OCI-LY7 (cell line): ENCODE data around the gene SLC8B1. TPM values are rescaled to one million over a fixed set of nuclear protein-coding genes. Genes with fewer than 3 reads are reported as not detected.

Experiments
- BruUV-seq: library from RNA; stranded (reverse); fragments of 400-500 nt; replicated peaks from 2 replicates; lab custom pipeline; 2021; lab: Mats Ljungman, UMichigan
- CTCF ChIA-PET: fragments of 300-600 bp; sonication (Branson Sonifier 250); formaldehyde crosslinking; loops from one replicate; lab custom pipeline; 2022; ENCODE audit warnings: antibody characterized with exemption; ENCODE audit not compliant: unreplicated experiment; lab: Charles Lee
- POLR2A ChIA-PET: fragments of 300-600 bp; sonication (Branson Sonifier 250); formaldehyde crosslinking; loops from one replicate; lab custom pipeline; 2022; ENCODE audit warnings: antibody characterized with exemption; lab: Charles Lee
- DNase-seq: peaks from one replicate; pipeline ENCODE4 v3.0.0-alpha.2; 2015; ENCODE audit warnings: low spot score
- H2AFZ ChIP-seq: fragments of 200-600 bp; sonication (generic), shearing (Covaris generic); 2 replicates; pipeline ENCODE4 v1.6.1; 2014; ENCODE audit warnings: mild to moderate bottlenecking, antibody characterized with exemption, low read length, moderate library complexity
- H3K27ac ChIP-seq: fragments of 200-600 bp; sonication (generic); 2 replicates; pipeline ENCODE4 v1.5.1; 2014; ENCODE audit warnings: mixed run types, low read depth, mild to moderate bottlenecking, moderate library complexity, low read length, inconsistent platforms; ENCODE audit not compliant: poor library complexity, severe bottlenecking
- H3K36me3 ChIP-seq: fragments of 200-600 bp; sonication (generic); 2 replicates; pipeline ENCODE4 v1.6.1; 2014; ENCODE audit warnings: mild to moderate bottlenecking, antibody characterized with exemption, low read length, moderate library complexity, mixed read lengths; ENCODE audit not compliant: insufficient read depth
- H3K4me1 ChIP-seq: fragments of 200-600 bp; sonication (generic); 2 replicates; pipeline ENCODE4 v1.5.1; 2014; ENCODE audit warnings: mild to moderate bottlenecking, low read length; ENCODE audit not compliant: insufficient read depth, poor library complexity, severe bottlenecking
- H3K4me2 ChIP-seq: fragments of 200-600 bp; sonication (generic); 2 replicates; pipeline ENCODE4 v1.6.1; 2014; ENCODE audit warnings: mild to moderate bottlenecking, low read length
- H3K4me3 ChIP-seq: fragments of 200-600 bp; sonication (generic); 2 replicates; pipeline ENCODE4 v1.5.1; 2014; ENCODE audit warnings: mild to moderate bottlenecking, low read depth, low read length; ENCODE audit not compliant: poor library complexity, severe bottlenecking
- H3K79me2 ChIP-seq: fragments of 200-600 bp; sonication (generic); 2 replicates; pipeline ENCODE4 v1.6.1; 2016; ENCODE audit warnings: low read depth, mild to moderate bottlenecking, low read length, moderate library complexity, mixed read lengths; ENCODE audit not compliant: insufficient read depth
- H3K9me2 ChIP-seq: fragments of 200-600 bp; sonication (generic); 2 replicates; pipeline ENCODE4 v1.6.1; 2016; ENCODE audit warnings: mild to moderate bottlenecking, low read length, mixed read lengths; ENCODE audit not compliant: insufficient read depth
- H3K9me3 ChIP-seq: fragments of 200-600 bp; sonication (generic); 2 replicates; pipeline ENCODE4 v1.6.1; 2014; ENCODE audit warnings: mild to moderate bottlenecking, mixed run types, low read length, mixed read lengths
- H4K20me1 ChIP-seq: fragments of 200-600 bp; sonication (generic); 2 replicates; pipeline ENCODE4 v1.6.1; 2014; ENCODE audit warnings: mild to moderate bottlenecking, antibody characterized with exemption, low read length, moderate library complexity, mixed read lengths; ENCODE audit not compliant: insufficient read depth
- EZH2phosphoT487 ChIP-seq: fragments of 200-600 bp; sonication (generic); IDR thresholded peaks from 2 replicates; pipeline ENCODE4 v1.6.1; 2018; ENCODE audit warnings: low read depth, borderline replicate concordance, mild to moderate bottlenecking, mixed run types, antibody characterized with exemption, low read length, moderate library complexity, mixed read lengths
- intact Hi-C: fragments of 100-400 bp; cut with micrococcal nuclease; formaldehyde crosslinking; loops from one replicate; pipeline ENCODE4 v1.10.0; 2022; ENCODE audit not compliant: unreplicated experiment
- microRNA-seq: library from miRNA; unstranded; fragments of <30 nt; microRNA quantifications from one replicate; pipeline ENCODE4 v1.2.0, GENCODE V29; 2022; ENCODE audit warnings: borderline replicate concordance
- small RNA-seq: library from RNA; depleted of rRNA; stranded (forward); fragments of <200 nt; gene quantifications from one replicate; pipeline ENCODE3, GENCODE V24; 2014
- total RNA-seq, 2 experiments: library from RNA; depleted of rRNA in 1 of 2; stranded (reverse); fragments of >200 nt in 1 of 2; shearing (Covaris generic) in 1 of 2; gene quantifications; 2 replicates each; pipeline ENCODE4 v1.2.3, GENCODE V29; 2014 to 2022
- TF ChIP-seq, protein P1 (sequence below): fragments of 200-600 bp; sonication (generic); conservative IDR thresholded peaks from 2 replicates; pipeline ENCODE4 v1.5.1; 2014; ENCODE audit warnings: mild to moderate bottlenecking, antibody characterized with exemption, low read length, moderate library complexity, mixed read lengths

The SLC8B1 gene
- total RNA-seq, 2 experiments from 2014 or later: 47.1 to 57.2 TPM

DNA sequence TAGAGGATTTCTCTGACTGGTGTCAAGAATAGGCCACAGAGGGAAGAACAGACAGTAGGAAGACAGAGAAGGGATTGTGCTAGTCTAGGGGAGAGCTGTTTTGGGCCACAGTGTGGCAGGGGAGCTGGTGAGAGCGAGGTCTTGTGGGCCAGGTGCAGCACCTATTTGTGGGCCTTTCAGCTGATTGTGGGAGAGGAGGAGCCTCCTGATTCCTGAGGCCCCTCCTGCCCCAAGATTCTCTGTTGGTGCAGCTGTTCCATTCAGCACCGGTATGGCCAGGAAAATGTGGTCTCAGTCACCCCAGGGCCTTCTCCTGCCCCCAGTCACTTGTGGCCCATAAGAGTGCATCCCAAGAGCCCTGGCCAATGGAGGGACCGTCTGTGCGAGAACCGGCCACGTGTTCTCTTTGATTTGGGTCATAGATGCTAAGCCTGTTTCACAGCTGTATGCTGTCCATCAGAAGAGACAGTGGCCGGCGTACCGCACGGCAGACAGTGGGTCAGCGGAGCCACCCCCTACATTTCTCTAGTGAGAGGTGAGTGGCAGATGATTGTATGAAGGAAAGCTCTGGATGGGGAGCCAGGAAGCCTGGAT is 86.0 kb downstream of the SLC8B1 start:
- no TSS peak for BruUV-seq
- Histone ChIP-seq H2AFZ (no peak overlapping the region), H3K9me2 (no peaks in the 10 kb centered on the region), H4K20me1 (no peaks in the 10 kb centered on the region), H3K9me3 (no peaks in the 10 kb centered on the region), H3K4me3 (no peak overlapping the region), H3K4me2 (no peak overlapping the region), H3K79me2 (no peaks in the 10 kb centered on the region), H3K27ac (no peak overlapping the region), H3K4me1 (peaks cover 22% of the 10 kb centered on the region), H3K36me3 (peaks cover 94% of the 10 kb centered on the region)
- no peak for DNase-seq
- TF ChIP-seq EZH2phosphoT487: no peak
- TF ChIP-seq, protein P1, sequence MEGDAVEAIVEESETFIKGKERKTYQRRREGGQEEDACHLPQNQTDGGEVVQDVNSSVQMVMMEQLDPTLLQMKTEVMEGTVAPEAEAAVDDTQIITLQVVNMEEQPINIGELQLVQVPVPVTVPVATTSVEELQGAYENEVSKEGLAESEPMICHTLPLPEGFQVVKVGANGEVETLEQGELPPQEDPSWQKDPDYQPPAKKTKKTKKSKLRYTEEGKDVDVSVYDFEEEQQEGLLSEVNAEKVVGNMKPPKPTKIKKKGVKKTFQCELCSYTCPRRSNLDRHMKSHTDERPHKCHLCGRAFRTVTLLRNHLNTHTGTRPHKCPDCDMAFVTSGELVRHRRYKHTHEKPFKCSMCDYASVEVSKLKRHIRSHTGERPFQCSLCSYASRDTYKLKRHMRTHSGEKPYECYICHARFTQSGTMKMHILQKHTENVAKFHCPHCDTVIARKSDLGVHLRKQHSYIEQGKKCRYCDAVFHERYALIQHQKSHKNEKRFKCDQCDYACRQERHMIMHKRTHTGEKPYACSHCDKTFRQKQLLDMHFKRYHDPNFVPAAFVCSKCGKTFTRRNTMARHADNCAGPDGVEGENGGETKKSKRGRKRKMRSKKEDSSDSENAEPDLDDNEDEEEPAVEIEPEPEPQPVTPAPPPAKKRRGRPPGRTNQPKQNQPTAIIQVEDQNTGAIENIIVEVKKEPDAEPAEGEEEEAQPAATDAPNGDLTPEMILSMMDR: no peak
- POLR2A ChIA-PET: interaction anchor here (1.1 kb wide), 1 partner anchor 13 kb away, joined by 3 read pairs; no protein-coding TSS in a partner anchor
- CTCF ChIA-PET: no interaction called here
- intact Hi-C loops: no loop called here

Small RNAs within 50 kb of the gene (microRNA-seq; reads per million reads assigned to microRNA genes)
- not detected for gene MIR6762

Small RNAs within 50 kb of the gene (small RNA-seq; reads per million reads assigned to genes)
- not detected for gene MIR6762

Other genes starting within 250 kb of the SLC8B1 start
- gene RASAL1, start 199.3 kb downstream of the SLC8B1 start, total RNA-seq (2014; rRNA removed; shearing (Covaris generic)): 69.1 and 89.1 TPM in 2 replicates
- gene RASAL1, start 199.3 kb downstream of the SLC8B1 start, total RNA-seq (2022): 67.5 and 74.4 TPM in 2 replicates
- gene CFAP73, start 185.4 kb downstream of the SLC8B1 start, total RNA-seq (2014; rRNA removed; shearing (Covaris generic)): 14.0 and 26.9 TPM in 2 replicates
- gene CFAP73, start 185.4 kb downstream of the SLC8B1 start, total RNA-seq (2022): 37.4 and 39.2 TPM in 2 replicates
- gene DDX54, start 149.6 kb downstream of the SLC8B1 start, total RNA-seq (2014; rRNA removed; shearing (Covaris generic)): 86.0 and 87.2 TPM in 2 replicates
- 145 and 150 TPM in 2 replicates for gene DDX54, start 149.6 kb downstream of the SLC8B1 start, total RNA-seq (2022)
- 72.5 and 90.8 TPM in 2 replicates for gene RITA1, start 149.4 kb downstream of the SLC8B1 start, total RNA-seq (2014; rRNA removed; shearing (Covaris generic))
- gene RITA1, start 149.4 kb downstream of the SLC8B1 start, total RNA-seq (2022): 59.5 and 68.6 TPM in 2 replicates
- 72.4 and 96.0 TPM in 2 replicates for gene TPCN1, start 113.6 kb downstream of the SLC8B1 start, total RNA-seq (2014; rRNA removed; shearing (Covaris generic))
- 160 and 177 TPM in 2 replicates for gene TPCN1, start 113.6 kb downstream of the SLC8B1 start, total RNA-seq (2022)
- gene PLBD2, start 23.5 kb upstream of the SLC8B1 start, total RNA-seq (2014; rRNA removed; shearing (Covaris generic)): 2.3 and 3.4 TPM in 2 replicates
- 9.1 and 14.4 TPM in 2 replicates for gene PLBD2, start 23.5 kb upstream of the SLC8B1 start, total RNA-seq (2022)
- not detected in 2 replicates for gene SDS, start 68.8 kb upstream of the SLC8B1 start, total RNA-seq (2014; rRNA removed; shearing (Covaris generic))
- gene SDS, start 68.8 kb upstream of the SLC8B1 start, total RNA-seq (2022): not detected in 2 replicates
- gene SDSL, start 87.3 kb upstream of the SLC8B1 start, total RNA-seq (2014; rRNA removed; shearing (Covaris generic)): not detected in 2 replicates
- not detected in 2 replicates for gene SDSL, start 87.3 kb upstream of the SLC8B1 start, total RNA-seq (2022)
- gene LHX5, start 136.8 kb upstream of the SLC8B1 start, total RNA-seq (2014; rRNA removed; shearing (Covaris generic)): not detected in 2 replicates
- not detected in 2 replicates for gene LHX5, start 136.8 kb upstream of the SLC8B1 start, total RNA-seq (2022)